BJ (cell line): ENCODE data around the gene PEX10. TPM values are rescaled to one million over a fixed set of nuclear protein-coding genes. Genes with fewer than 3 reads are reported as not detected.
A peak's percentile ranks its signal among the peaks of the same experiment; 100 is the strongest.

Experiments
- CTCF ChIA-PET: fragments of 350-600 bp; formaldehyde crosslinking; extraction: SDS; loops from one replicate; lab custom pipeline; 2021; ENCODE audit warnings: antibody characterized with exemption, inconsistent platforms; lab: Yijun Ruan, JAX
- POLR2A ChIA-PET: fragments of 300-600 bp; sonication (Branson Sonifier 250); formaldehyde crosslinking; extraction: SDS; loops from one replicate; lab custom pipeline; 2021; ENCODE audit warnings: antibody characterized with exemption; lab: Charles Lee
- DNase-seq: peaks from one replicate; pipeline ENCODE4 v3.0.0-alpha.2; 2011; ENCODE audit warnings: low read depth
- H3K27me3 ChIP-seq: 2 replicates; pipeline ENCODE4 v1.6.0; 2011; ENCODE audit warnings: low read length; ENCODE audit not compliant: control insufficient read depth, insufficient read depth
- H3K36me3 ChIP-seq: 2 replicates; pipeline ENCODE4 v1.5.1; 2011; ENCODE audit warnings: low read length; ENCODE audit not compliant: control insufficient read depth, insufficient read depth
- H3K4me3 ChIP-seq: 2 replicates; pipeline ENCODE4 v1.5.1; 2011; ENCODE audit warnings: low read depth, mild to moderate bottlenecking, control low read depth, low read length
- CTCF ChIP-seq: IDR thresholded peaks from 2 replicates; pipeline ENCODE4 v1.5.1; 2011; ENCODE audit warnings: low read depth, mild to moderate bottlenecking, control low read depth, inconsistent platforms, low read length, moderate library complexity; ENCODE audit not compliant: insufficient read depth
- polyA plus RNA-seq: library from polyadenylated mRNA; depleted of rRNA; stranded (reverse); fragments of >200 nt; gene quantifications from 2 replicates; pipeline ENCODE4 v1.2.3, GENCODE V29; 2011

Gene PEX10
- polyA plus RNA-seq, 1 experiment, result 23.6 TPM

GRCh38 chr1:2368053-2368744, 44.2 kb downstream of the PEX10 start:
- no peak for DNase-seq
- POLR2A ChIA-PET, result no interaction called here
- no peak for TF ChIP-seq CTCF
- CTCF ChIA-PET, result interaction anchor here (0.6 to 1.0 kb wide), 3 partner anchors 11 to 179 kb away, joined by 3 read pairs; no protein-coding TSS in a partner anchor
- H3K4me3 ChIP-seq, result no peak overlapping the region
- no peaks in the 10 kb centered on the region for H3K36me3 ChIP-seq
- no peaks in the 10 kb centered on the region for H3K27me3 ChIP-seq

DNA sequence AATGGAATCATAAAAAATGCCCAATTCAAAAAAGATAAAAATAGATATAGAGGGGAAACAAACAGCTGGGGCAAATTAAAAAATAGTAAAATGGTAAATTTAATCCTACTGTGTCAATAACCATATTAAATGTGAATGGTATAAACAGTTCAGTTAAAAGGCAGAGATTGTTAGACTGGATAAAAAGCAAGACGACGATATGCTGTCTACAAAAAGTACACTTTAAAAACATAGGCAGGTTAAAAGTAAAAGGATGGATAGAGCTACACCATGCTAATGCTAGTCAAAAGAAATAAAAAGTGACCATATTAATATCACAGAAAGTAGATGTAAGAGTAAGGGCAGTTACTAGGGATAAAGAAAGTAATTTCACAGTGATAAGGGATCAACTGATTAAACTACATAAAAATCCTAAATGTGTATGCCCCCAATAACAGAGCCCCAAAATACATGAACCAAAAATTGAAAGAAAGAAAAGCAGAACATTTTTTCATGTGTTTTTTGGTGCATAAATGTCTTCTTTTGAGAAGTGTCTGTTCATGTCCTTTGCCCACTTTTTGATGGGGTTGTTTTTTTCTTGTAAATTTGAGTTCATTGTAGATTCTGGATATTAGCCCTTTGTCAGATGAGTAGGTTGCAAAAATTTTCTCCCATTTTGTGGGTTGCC, 48.4 kb downstream of the PEX10 start:
- no peaks in the 10 kb centered on the region for H3K36me3 ChIP-seq
- ChIA-PET CTCF (interaction anchor here (1.1 kb wide), 1 partner anchor 18 kb away, joined by 6 read pairs; no protein-coding TSS in a partner anchor), POLR2A (no interaction called here)
- no peaks in the 10 kb centered on the region for H3K27me3 ChIP-seq
- H3K4me3 ChIP-seq, result no peak overlapping the region
- no peak for TF ChIP-seq CTCF
- no peak for DNase-seq

GRCh38 chr1:2360588-2361364, 51.6 kb downstream of the PEX10 start:
- no peak for TF ChIP-seq CTCF
- peak; percentile 2 for DNase-seq
- POLR2A ChIA-PET, result interaction anchor here (0.7 kb wide), 1 partner anchor 127 kb away, joined by 4 read pairs; no protein-coding TSS in a partner anchor
- CTCF ChIA-PET, result interaction anchor here (1.6 kb wide), 1 partner anchor 20 kb away, joined by 7 read pairs; no protein-coding TSS in a partner anchor
- H3K27me3 ChIP-seq, result no peaks in the 10 kb centered on the region
- H3K36me3 ChIP-seq, result no peaks in the 10 kb centered on the region
- H3K4me3 ChIP-seq, result no peak overlapping the region

GRCh38 chr1:2358651-2359640, 53.4 kb downstream of the PEX10 start:
- CTCF ChIA-PET, result interaction anchor here (0.8 kb wide), 1 partner anchor 164 kb away, joined by 3 read pairs; the partner anchor contains the start of gene FAAP20
- TF ChIP-seq CTCF, result no peak

More at GRCh38 chr1:2358651-2359640, 53.4 kb downstream of the PEX10 start:
- Histone ChIP-seq H3K36me3 (no peaks in the 10 kb centered on the region), H3K27me3 (no peaks in the 10 kb centered on the region), H3K4me3 (no peak overlapping the region)
- DNase-seq, result no peak
- POLR2A ChIA-PET, result no interaction called here
